DOHH2 (cell line): ENCODE data around the gene RNGTT.
"Not testable (repeated sequence)": the region's sequence is repeated elsewhere in the genome, so short reads cannot be mapped to it uniquely, and the experiment has no call there.

Experiments used
- EZH2phosphoT487 ChIP-seq: fragments of 200-600 bp; sonication (generic); IDR thresholded peaks from 2 replicates; pipeline ENCODE4 v1.6.1; 2017; ENCODE audit warnings: borderline replicate concordance, mild to moderate bottlenecking, antibody characterized with exemption, low read length, moderate library complexity, mixed read lengths
- TF ChIP-seq, protein P1 (sequence below): fragments of 200-600 bp; sonication (generic); IDR thresholded peaks from one replicate; pipeline ENCODE4 v1.5.1; 2014; ENCODE audit warnings: antibody characterized with exemption, mild to moderate bottlenecking, low read depth, low read length; ENCODE audit not compliant: poor library complexity, severe bottlenecking

GRCh38 chr6:88827599-88827998, 135.8 kb downstream of the RNGTT start:
- TF ChIP-seq, protein P1, sequence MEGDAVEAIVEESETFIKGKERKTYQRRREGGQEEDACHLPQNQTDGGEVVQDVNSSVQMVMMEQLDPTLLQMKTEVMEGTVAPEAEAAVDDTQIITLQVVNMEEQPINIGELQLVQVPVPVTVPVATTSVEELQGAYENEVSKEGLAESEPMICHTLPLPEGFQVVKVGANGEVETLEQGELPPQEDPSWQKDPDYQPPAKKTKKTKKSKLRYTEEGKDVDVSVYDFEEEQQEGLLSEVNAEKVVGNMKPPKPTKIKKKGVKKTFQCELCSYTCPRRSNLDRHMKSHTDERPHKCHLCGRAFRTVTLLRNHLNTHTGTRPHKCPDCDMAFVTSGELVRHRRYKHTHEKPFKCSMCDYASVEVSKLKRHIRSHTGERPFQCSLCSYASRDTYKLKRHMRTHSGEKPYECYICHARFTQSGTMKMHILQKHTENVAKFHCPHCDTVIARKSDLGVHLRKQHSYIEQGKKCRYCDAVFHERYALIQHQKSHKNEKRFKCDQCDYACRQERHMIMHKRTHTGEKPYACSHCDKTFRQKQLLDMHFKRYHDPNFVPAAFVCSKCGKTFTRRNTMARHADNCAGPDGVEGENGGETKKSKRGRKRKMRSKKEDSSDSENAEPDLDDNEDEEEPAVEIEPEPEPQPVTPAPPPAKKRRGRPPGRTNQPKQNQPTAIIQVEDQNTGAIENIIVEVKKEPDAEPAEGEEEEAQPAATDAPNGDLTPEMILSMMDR = not testable (repeated sequence)
- TF ChIP-seq EZH2phosphoT487 = not testable (repeated sequence)
